GM19372 (cell line): ENCODE results near the gene GGT6.

Experiments used
- ATAC-seq: cut with Tn5 transposase; IDR thresholded peaks from one replicate; pipeline ENCODE4 v1.9.1; 2021; ENCODE audit warnings: mild to moderate bottlenecking, low read depth, moderate library complexity; ENCODE audit not compliant: unreplicated experiment

The GGT6 gene

DNA sequence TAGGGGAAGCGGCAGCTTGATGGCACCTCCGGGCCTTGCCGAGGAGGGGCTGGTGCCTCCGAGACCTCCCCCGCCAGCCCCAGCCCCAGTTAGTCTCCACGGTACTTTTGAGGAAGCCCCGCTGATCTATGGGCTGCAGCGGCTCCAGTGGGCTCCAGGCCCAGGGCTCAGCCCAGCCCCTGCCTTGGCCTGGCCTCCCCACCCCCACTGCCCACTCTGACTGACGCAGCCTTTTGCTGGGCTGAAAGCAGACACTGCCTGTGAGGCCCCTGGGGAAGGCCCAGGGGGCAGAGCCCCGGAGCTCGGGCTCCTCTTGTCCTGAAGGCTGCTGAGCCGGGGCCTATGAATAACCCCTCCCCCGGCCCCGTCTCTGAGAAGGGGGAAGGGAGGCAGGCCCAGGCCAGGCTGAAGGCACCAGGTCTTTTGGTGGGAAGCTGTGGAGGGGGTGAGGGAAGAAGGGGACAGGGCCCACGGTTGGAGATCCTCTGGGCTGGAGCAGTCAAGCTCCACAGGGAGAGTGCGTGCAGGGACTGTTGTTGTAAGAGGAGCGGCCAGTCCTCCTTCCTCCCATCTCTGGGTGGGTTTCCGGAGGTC, 16.4 kb upstream of the GGT6 start:
- ATAC-seq: no peak

DNA sequence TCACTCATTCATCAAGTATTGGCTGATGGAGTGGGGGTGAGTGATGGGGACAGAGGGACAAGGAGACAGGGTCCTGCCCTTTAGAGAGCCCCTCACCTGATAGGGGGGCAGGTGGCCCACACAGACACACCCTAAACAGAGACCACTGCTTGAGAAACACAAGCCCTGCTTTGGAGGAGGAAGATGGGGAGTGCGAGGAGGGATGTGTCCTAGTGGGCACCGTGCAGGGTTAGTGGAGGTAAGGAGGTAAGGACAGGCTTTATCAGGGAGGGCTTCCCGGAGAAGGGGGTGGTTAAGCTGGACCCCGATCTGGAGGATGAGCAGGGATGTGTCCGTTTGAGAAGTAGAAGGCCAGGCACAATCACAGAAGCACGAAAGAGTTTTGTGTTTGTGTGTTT, 15.8 kb upstream of the GGT6 start:
- ATAC-seq: no peak

GRCh38 chr17:4574448-4575045, 14.2 kb upstream of the GGT6 start:
- ATAC-seq: no peak

GRCh38 chr17:4573669-4574068, 13.3 kb upstream of the GGT6 start:
- ATAC-seq: no peak

DNA sequence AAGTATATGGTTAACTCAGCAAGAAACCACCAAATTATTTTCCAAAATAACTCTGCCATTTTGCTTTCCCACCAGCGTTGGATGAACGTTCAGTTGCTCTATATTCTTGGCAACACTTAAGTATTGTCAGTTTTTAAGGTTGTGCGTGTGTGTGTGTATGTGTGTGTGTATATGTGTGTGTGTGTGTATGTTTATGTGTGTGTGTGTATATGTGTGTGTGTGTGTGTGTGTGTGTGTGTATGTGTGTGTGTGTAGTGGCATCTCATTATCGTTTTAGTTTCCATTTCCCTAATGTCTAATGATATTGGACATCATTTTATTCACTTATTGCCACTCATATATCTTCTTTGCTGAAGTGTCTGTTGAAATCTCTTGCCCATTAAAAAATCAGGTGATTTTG, 12.7 kb upstream of the GGT6 start:
- ATAC-seq: no peak

GRCh38 chr17:4572131-4572530, 11.8 kb upstream of the GGT6 start:
- no peak for ATAC-seq

- no peak for ATAC-seq
Measured at GRCh38 chr17:4569591-4569990, 9.2 kb upstream of the GGT6 start.

DNA sequence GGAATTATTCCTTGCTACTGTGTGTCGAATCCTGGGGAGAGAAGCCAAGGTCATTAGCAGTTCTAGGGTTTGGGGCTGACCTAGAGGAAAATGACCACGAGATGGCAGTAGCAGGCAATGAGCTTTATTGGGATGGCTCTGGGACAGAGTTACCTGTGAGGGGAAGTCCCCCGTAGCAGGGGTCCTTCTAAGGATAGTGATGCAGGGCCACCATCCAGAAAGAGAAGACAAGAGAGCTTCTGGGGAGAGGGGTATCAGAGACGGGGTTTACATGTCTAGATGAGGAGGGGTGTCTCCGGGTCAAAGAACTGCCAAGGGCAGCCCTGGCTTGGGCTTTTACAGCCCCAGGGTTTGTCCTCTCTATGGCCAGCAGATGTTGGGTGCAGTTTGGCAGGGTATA, 6.4 kb upstream of the GGT6 start:
- ATAC-seq: no peak

GRCh38 chr17:4565209-4566141, 5.1 kb upstream of the GGT6 start:
- ATAC-seq: no peak

DNA sequence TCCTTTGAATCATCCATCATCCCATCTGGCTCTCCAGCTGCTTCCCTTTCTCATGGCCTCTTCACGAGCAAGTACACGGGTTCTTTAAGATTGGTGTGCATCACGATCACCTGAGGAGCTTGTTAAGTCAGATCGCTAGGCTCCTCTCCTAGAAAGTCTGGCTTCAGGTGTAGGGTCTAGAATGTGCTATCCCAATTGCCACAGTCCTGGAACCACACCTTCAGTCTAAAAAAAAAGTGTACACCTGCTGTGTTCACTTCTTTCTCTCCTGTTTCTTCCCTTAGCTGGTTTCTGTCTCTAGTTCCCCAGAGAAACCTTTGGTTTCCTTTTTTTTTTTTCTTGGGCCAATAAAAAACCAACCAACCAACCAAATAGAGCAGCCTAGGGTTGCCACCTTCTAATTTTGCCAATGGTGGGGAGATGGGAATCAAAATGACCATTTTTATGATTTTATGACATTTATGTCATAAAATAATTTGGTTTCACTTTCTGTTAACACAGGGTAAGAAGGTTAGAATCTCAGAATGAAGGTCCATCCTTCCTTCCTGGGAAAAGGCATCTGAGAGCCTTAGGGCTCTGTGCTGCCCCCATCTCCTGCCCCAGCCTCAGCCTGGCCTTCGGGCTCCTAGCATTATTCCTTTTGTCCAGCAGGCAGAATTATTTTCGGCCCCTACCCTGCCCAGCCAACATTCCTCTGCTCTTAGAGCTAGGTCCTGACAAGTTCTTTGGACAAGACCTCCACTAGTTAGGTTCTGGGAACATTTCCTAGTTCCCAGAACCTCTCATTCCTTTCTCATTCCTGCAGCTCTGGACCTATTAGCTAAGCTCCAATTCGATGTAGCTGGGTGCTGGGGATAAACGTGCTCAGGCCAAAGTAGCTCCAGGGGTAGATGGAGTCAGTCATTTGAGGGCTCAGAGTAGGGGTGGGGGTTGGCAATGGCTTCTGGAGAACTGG, 1.9 kb upstream of the GGT6 start:
- no peak for ATAC-seq

DNA sequence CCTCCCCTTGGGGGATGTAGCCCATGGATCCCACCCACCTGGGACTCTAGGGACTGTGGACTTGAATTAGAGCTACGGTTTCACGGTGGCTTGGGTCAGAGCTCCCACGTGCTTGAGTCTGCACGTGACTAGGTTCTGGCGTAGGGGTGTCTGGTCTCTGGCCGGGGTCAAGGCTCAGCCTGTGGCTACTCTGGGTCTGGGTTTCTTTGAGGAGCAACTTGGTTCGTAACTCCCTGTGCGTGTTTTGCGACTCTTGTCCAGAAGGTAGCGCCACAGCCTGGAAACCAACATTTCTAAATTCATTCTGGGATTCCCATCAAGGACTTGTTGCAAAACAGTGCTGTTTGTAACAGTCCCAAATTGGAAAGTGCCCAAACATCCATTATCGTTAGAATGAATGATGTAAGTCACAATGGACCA, 470 bp upstream of the GGT6 start:
- no peak for ATAC-seq

- ATAC-seq: no peak
Measured at GRCh38 chr17:4559966-4560365, 411 bp downstream of the GGT6 start.

DNA sequence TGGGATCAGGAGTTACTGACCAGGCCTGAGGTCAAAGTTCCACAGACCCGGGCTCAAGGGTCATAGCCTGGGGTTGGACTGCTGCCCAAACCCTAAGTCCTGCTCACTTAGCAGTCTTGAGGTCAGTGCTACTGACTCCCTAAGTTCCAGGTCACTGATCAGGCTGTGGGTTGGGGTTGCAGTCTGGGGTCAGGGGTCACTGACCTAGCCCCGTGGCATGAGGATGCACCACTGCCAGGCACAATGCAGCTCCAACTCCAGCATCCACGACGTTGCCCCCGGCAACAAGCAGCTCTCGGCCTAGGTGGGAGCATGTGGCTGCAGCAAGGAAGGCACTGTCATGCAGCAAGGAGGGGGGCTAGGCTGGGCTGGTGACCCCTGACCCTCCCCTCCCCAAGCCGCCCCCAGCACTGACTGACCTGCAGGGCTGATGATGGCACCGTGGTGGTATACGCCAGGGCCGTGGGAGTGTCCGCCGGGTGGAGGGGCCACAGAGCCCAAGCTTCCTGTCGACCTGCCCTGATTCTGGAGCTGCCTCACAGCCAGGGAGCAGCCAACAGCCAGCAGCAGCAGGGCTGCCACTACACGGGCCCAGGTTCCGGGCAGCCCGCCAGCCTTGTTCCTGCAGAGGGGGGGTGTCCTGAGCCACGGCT, 1.1 kb downstream of the GGT6 start:
- no peak for ATAC-seq

- ATAC-seq: no peak
Measured at GRCh38 chr17:4558347-4558971, 1.9 kb downstream of the GGT6 start.

DNA sequence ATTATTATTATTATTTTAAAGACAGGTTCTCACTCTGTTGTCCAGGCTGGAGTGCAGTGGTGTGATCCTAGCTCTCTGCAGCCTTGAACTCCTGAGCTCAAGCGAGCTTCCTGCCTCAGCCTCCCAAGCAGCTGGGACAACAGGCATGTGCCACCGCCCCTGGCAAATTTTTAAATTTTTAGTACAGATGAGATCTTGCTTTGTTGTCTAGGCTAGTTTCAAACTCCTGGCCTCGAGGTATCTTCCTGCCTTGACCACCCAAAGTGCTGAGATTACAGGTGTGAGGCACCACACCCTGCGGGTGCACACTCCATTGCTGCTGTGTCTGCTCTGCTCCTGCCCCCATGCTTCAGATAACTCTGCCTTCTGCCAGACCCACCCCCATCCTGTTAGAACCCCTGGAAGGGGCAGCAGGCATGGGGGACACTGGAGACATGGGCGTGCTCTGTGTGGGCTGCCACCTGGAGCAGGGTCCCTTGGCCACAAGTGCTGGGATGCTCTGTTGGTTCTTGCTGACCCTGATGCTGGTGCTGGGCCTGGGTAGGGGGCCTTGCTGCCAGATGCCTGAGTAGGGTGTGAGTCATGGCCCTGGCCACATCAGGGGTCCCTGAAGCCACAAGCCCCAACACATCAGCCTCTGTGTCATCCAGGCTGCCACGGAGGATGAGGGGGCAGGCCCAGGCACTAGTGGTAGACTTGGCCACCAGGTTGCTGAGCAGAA, 2.6 kb downstream of the GGT6 start:
- ATAC-seq: no peak

- ATAC-seq: no peak
Measured at GRCh38 chr17:4556996-4557395, 3.4 kb downstream of the GGT6 start.

DNA sequence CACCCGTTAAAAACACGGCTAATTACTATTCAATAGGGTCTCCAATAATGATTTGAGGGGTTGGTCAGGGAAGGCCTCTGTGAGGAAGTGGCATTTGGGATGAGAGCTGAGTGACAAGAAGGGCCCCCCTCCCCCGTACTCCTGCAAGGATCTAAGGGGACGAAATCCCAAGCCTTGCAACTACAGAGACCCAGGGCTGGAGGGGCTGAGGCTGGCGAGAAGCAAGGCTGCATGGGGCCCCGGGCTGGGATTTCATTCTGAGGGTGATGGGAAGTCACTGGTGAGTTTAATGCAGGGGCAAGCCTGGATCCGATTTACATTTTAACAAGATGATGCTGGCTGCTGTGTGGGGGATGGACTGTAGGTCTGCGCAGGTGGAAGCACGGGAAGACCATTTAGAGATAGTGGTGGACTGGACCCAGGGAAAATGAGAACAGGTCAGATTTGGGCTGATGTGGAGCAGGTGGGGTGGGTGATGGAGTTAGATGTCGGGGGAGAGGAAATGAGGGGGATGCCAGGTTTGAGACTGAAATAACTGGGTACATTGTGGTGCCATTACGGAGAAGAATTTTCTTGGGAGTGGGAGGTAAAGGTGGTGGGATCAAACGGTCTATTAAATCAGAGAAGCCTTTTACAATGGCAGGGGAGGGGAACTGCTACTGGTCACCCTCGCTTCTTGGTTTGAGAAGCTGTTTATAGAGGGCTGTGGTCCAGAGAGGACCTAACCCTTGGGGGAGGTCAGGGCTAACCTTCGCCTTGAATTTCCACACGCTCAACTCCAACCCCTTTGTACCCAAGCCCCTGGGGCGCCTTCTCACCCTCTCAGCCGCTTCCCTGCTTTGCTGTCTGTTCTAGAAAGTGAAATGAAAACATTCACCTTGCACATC, 4.3 kb downstream of the GGT6 start:
- ATAC-seq: no peak
